ENCODE measurements around the gene MALL. TPM values are rescaled to one million over a fixed set of nuclear protein-coding genes. Genes with fewer than 3 reads are reported as not detected.

MALL gene
- total and polyA plus RNA-seq, 9 of the 15 experiments (the other 6 are each of a cell fraction or from before 2014, with no cell fraction given), result 0.24 TPM; not detected in 8

- Histone ChIP-seq H3K4me1 (replicated peaks in 1 of 2; ENCODE audit: control insufficient read depth in 2 of 2, insufficient read depth in 2 of 2, low read length in 2 of 2) (no peaks in the 10 kb centered on the region), H3K27ac (ENCODE audit: extremely low read depth, low read depth, low read length) (no peak overlapping the region), H3K9me1 (ENCODE audit: control insufficient read depth, insufficient read depth, low read length) (no peaks in the 10 kb centered on the region), H3K4me2 (ENCODE audit: insufficient read depth, low read length) (no peak overlapping the region), H3K9ac (ENCODE audit: insufficient read depth in 1 of 2, low read depth in 2 of 2, low read length in 2 of 2) (no peak overlapping the region), H3K27me3 (ENCODE audit: control insufficient read depth in 2 of 2, insufficient read depth in 2 of 2, low read length in 2 of 2) (peaks cover 0 to 4% of the 10 kb centered on the region in 2 experiments; a peak in 2 of 5 replicates), H2AFZ (ENCODE audit: low read depth, low read length) (no peak overlapping the region), H3K36me3 (ENCODE audit: control insufficient read depth, insufficient read depth, low read length) (no peaks in the 10 kb centered on the region), H4K20me1 (replicated peaks; ENCODE audit: control insufficient read depth, insufficient read depth, low read length) (no peaks in the 10 kb centered on the region), H3K9me3 (replicated peaks; ENCODE audit: control insufficient read depth, insufficient read depth, low read depth, low read length) (no peaks in the 10 kb centered on the region), H3K79me2 (ENCODE audit: control insufficient read depth, insufficient read depth, low read length) (no peaks in the 10 kb centered on the region), H3K4me3 (no peak overlapping the region)
- no peak for TF ChIP-seq RAD21 (CRISPR knock-in tag; conservative IDR thresholded peaks at IDR 0.05 in 1 of 2, IDR thresholded peaks at IDR 0.05 in 1 of 2)
- TF ChIP-seq, protein P1, sequence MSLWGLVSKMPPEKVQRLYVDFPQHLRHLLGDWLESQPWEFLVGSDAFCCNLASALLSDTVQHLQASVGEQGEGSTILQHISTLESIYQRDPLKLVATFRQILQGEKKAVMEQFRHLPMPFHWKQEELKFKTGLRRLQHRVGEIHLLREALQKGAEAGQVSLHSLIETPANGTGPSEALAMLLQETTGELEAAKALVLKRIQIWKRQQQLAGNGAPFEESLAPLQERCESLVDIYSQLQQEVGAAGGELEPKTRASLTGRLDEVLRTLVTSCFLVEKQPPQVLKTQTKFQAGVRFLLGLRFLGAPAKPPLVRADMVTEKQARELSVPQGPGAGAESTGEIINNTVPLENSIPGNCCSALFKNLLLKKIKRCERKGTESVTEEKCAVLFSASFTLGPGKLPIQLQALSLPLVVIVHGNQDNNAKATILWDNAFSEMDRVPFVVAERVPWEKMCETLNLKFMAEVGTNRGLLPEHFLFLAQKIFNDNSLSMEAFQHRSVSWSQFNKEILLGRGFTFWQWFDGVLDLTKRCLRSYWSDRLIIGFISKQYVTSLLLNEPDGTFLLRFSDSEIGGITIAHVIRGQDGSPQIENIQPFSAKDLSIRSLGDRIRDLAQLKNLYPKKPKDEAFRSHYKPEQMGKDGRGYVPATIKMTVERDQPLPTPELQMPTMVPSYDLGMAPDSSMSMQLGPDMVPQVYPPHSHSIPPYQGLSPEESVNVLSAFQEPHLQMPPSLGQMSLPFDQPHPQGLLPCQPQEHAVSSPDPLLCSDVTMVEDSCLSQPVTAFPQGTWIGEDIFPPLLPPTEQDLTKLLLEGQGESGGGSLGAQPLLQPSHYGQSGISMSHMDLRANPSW (CRISPR knock-in tag; IDR thresholded peaks at IDR 0.05), result no peak
- no peak for TF ChIP-seq ETV5 (CRISPR knock-in tag; IDR thresholded peaks at IDR 0.05; ENCODE audit: low read depth)
- no peak for TF ChIP-seq ZBTB7A (IDR thresholded peaks at IDR 0.05; ENCODE audit: borderline replicate concordance, control insufficient read depth, low read depth, low read length)
- no peak for TF ChIP-seq ZNF586 (CRISPR knock-in tag; conservative IDR thresholded peaks at IDR 0.05)
- TF ChIP-seq, protein P2, sequence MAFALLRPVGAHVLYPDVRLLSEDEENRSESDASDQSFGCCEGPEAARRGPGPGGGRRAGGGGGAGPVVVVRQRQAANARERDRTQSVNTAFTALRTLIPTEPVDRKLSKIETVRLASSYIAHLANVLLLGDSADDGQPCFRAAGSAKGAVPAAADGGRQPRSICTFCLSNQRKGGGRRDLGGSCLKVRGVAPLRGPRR (CRISPR knock-in tag; IDR thresholded peaks at IDR 0.05), result no peak
- TF ChIP-seq SFPQ (IDR thresholded peaks at IDR 0.05; ENCODE audit: low read depth, low read length), result no peak
- in situ Hi-C loops (cut with MboI), result no loop called here
- no peak for DNase-seq (ENCODE audit: extremely low read depth in 1 of 4, low spot score in 3 of 4)
- intact Hi-C loops (cut with micrococcal nuclease), result no loop called here
- WGBS (ENCODE audit: insufficient coverage, low coverage, missing lambda C conversion rate), result 0% methylated on average over 2 of the region's 8 CpGs
- CTCF ChIA-PET (ENCODE audit: low intra/inter-chr PET ratio), result no interaction called here
- BruUV-seq (replicated peaks), result no TSS peak
- no peak for ATAC-seq
- no peak for FAIRE-seq
- POLR2A ChIA-PET, result no interaction called here
These were observed 15.1 kb downstream of the MALL start for GRCh38 chr2:110100480-110100879.
